PC-9 (cell line): ENCODE results near the gene EDRF1.

Source experiments
- CTCF ChIP-seq: fragments of 200-600 bp; sonication (generic); conservative IDR thresholded peaks from 2 replicates; pipeline ENCODE4 v1.6.1; 2017; ENCODE audit warnings: mixed run types, antibody characterized with exemption, mild to moderate bottlenecking, moderate library complexity
- EZH2 ChIP-seq: fragments of 200-600 bp; sonication (generic); IDR thresholded peaks from 2 replicates; pipeline ENCODE4 v1.8.0; 2017; ENCODE audit warnings: antibody characterized with exemption, low read depth

GRCh38 chr10:125734823-125735222 is 15.3 kb downstream of the EDRF1 start:
- TF ChIP-seq CTCF: peak; percentile 24; the same call in 1 of the 2 replicates
- TF ChIP-seq EZH2: no peak
